ENCODE results near the gene SLAMF1. TPM values are rescaled to one million over a fixed set of nuclear protein-coding genes. Genes with fewer than 3 reads are reported as not detected.

The SLAMF1 gene
- total RNA-seq, 4 donors from 2014 or later: 0.33 to 3.7 (median 3.2) TPM; not detected in 1

DNA sequence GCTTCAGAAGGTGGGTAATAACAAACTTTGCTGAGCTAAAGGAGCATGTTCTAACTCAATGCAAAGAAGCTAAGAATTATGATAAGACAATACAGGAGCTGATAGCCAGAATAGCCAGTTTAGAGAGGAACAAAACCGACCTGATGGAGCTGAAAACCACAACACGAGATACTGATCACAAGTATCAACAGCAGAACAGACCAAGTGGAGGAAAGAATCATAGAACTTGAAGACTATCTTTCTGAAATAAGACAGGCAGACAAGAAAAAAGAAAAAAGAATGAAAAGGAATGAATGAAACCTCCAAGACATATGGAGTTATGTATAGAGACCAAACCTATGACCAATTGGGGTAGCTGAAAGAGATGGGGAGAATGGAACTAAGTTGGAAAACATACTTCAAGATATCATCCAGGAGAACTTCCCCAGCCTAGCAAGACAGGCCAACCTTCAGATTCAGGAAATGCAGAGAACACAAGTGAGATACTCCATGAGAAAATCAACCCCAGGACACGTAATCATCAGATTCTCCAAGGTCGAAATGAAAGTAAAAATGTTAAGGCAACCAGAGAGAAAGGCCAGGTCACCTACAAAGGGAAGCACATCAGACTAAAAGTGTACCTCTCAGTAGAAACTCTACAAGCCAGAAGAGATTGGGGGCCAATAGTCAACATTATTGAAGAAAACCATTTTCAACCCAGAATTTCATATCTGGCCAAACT lies 88.0 kb downstream of the SLAMF1 start:
- TF ChIP-seq, protein P1, sequence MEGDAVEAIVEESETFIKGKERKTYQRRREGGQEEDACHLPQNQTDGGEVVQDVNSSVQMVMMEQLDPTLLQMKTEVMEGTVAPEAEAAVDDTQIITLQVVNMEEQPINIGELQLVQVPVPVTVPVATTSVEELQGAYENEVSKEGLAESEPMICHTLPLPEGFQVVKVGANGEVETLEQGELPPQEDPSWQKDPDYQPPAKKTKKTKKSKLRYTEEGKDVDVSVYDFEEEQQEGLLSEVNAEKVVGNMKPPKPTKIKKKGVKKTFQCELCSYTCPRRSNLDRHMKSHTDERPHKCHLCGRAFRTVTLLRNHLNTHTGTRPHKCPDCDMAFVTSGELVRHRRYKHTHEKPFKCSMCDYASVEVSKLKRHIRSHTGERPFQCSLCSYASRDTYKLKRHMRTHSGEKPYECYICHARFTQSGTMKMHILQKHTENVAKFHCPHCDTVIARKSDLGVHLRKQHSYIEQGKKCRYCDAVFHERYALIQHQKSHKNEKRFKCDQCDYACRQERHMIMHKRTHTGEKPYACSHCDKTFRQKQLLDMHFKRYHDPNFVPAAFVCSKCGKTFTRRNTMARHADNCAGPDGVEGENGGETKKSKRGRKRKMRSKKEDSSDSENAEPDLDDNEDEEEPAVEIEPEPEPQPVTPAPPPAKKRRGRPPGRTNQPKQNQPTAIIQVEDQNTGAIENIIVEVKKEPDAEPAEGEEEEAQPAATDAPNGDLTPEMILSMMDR (IDR thresholded peaks at IDR 0.05; ENCODE audit: low read depth): no peak

Other genes with a start within 250 kb of the SLAMF1 start
- 1 to 10 TPM in 1 of 4 donors, under 1 TPM in 2, not detected in 1; 0.44 to 1.4 (median 0.98) TPM for gene VANGL2, start 246.5 kb downstream of the SLAMF1 start, total RNA-seq
- 1 to 10 TPM in 3 of 4 donors, under 1 TPM in 1; 0.65 to 7.0 (median 1.7) TPM for gene SLAMF6, start 123.8 kb downstream of the SLAMF1 start, total RNA-seq
- gene CD84, start 67.5 kb downstream of the SLAMF1 start, total RNA-seq: 10 to 100 TPM in 3 of 4 donors, 1 to 10 TPM in 1; 9.4 to 67.0 (median 25.7) TPM
- 10 to 100 TPM in 2 of 4 donors, 1 to 10 TPM in 2; 2.1 to 77.7 (median 9.4) TPM for gene CD48, start 64.8 kb upstream of the SLAMF1 start, total RNA-seq
- 10 to 100 TPM in 1 of 4 donors, 1 to 10 TPM in 1, under 1 TPM in 2; 0.49 to 20.6 (median 2.6) TPM for gene SLAMF7, start 92.2 kb upstream of the SLAMF1 start, total RNA-seq
- gene LY9, start 149.1 kb upstream of the SLAMF1 start, total RNA-seq: 1 to 10 TPM in 2 of 4 donors, under 1 TPM in 1, not detected in 1; 0.22 to 5.1 (median 3.8) TPM
- gene CD244, start 215.8 kb upstream of the SLAMF1 start, total RNA-seq: 1 to 10 TPM in 1 of 4 donors, under 1 TPM in 1, not detected in 2; 0.88 to 3.2 TPM
- gene ITLN1, start 238.1 kb upstream of the SLAMF1 start, total RNA-seq: 100 to 1,000 TPM in 1 of 4 donors, not detected in 3; 145 TPM

Measured in subcutaneous adipose tissue (tissue), 4 donors.